Adrenal gland (tissue), 12 donors: ENCODE measurements around the gene ZNF208. TPM values are rescaled to one million over a fixed set of nuclear protein-coding genes. Genes with fewer than 3 reads are reported as not detected.

Experiments used
- DNase-seq, 7 donors: peaks; one replicate each; pipeline ENCODE4 v3.0.0-alpha.2; 2019 to 2020
- H3K27ac ChIP-seq, 5 donors: fragments of 200-600 bp; sonication (generic) in 4 of 5; 1 replicate in 3 of 5; 2 replicates in 2 of 5; pipeline versions ENCODE4 v1.5.1 to v1.8.0; 2016 to 2020; ENCODE audit warnings: mild to moderate bottlenecking in 1 of 5
- H3K27me3 ChIP-seq: fragments of 200-600 bp; 2 replicates; pipeline ENCODE4 v1.8.0; 2021
- H3K36me3 ChIP-seq, 2 donors: fragments of 200-600 bp; replicated peaks in 1 of 2; 1 replicate in 1 of 2; 2 replicates in 1 of 2; pipeline versions ENCODE4 v1.5.1 to v1.8.0; 2018 to 2022
- H3K4me1 ChIP-seq, 2 donors: fragments of 200-600 bp; replicated peaks in 1 of 2; 1 replicate in 1 of 2; 2 replicates in 1 of 2; pipeline versions ENCODE4 v1.5.1 to v1.8.0; 2018 to 2021
- H3K4me3 ChIP-seq, 4 donors: fragments of 200-600 bp; sonication (generic) in 3 of 4; one replicate each; pipeline ENCODE4 v1.5.1; 2016 to 2018
- H3K9me3 ChIP-seq, 3 donors: fragments of 200-600 bp; sonication (generic) in 1 of 3; replicated peaks in 1 of 3; 1 replicate in 2 of 3; 2 replicates in 1 of 3; pipeline versions ENCODE4 v1.5.1 to v1.8.0; 2016 to 2021
- POLR2A ChIP-seq, 2 donors: fragments of 450-650 bp; IDR thresholded peaks; one replicate each; pipeline ENCODE4 v1.6.1; 2017; ENCODE audit warnings: antibody characterized with exemption in 2 of 2, mild to moderate bottlenecking in 2 of 2, moderate library complexity in 1 of 2
- WGBS, 4 donors: extraction: QIAGEN DNeasy Blood & Tissue Kit in 2 of 4; methylation state at CpG; one replicate each; pipeline versions ENCODE4 v1.1.5 to v1.1.7; 2013 to 2017; 5-methylcytosine and 5-hydroxymethylcytosine counted together
- intact Hi-C, 2 donors: fragments of 100-400 bp; cut with DNase I; formaldehyde crosslinking; loops; one replicate each; pipeline versions ENCODE4 v1.14.1 to v1.15.0; 2022 to 2023
- polyA plus RNA-seq, 3 donors: library from polyadenylated mRNA; stranded (reverse); fragments of 200-250 nt in 2 of 3; fragments of 350-450 nt in 1 of 3; fragmentation: Illumina TruSeq in 1 of 3; extraction: RNeasy Lipid Tissue Mini Kit (QIAGEN cat#74804) in 1 of 3; gene quantifications; one replicate each; pipeline ENCODE4 v1.2.3, GENCODE V29; 2013 to 2014
- total RNA-seq, 9 donors: library from RNA; depleted of rRNA in 4 of 9; stranded (reverse); fragments of >200 nt in 4 of 9; fragments of 120-200 nt in 1 of 9; fragmentation: NEBNext Ultra II Directional in 1 of 9; extraction: Animal tissue kit (Norgen Biotek cat#: 25700) in 1 of 9; gene quantifications; one replicate each; pipeline versions ENCODE4 v1.1.0 to v1.2.4, GENCODE V29; 2013 to 2023
- TF ChIP-seq, protein P1 (sequence below), 6 experiments: fragments of 450-650 bp in 4 of 6; fragments of 200-600 bp in 2 of 6; sonication (generic) in 1 of 6; IDR thresholded peaks; 1 replicate in 5 of 6; 2 replicates in 1 of 6; pipeline versions ENCODE4 v1.5.1 to v1.8.0; 2016 to 2021; ENCODE audit warnings: antibody characterized with exemption in 6 of 6, mild to moderate bottlenecking in 2 of 6, moderate library complexity in 1 of 6
- donor health status: healthy with polysubstance abuse.
- donor health status: Bipolar disorder and iron deficiency.
- donor health status: DM: yes; HTN: yes; CAD: no.
- donor health status: DM: no; HTN: no; CAD: no.
- donor health status: DM: no; HTN: no; CAD: no.
- donor health status: DM: yes; HTN: yes; CAD: no.

The ZNF208 gene
- total and polyA plus RNA-seq, 12 donors = 0.11 to 7.2 (median 1.3) TPM

DNA sequence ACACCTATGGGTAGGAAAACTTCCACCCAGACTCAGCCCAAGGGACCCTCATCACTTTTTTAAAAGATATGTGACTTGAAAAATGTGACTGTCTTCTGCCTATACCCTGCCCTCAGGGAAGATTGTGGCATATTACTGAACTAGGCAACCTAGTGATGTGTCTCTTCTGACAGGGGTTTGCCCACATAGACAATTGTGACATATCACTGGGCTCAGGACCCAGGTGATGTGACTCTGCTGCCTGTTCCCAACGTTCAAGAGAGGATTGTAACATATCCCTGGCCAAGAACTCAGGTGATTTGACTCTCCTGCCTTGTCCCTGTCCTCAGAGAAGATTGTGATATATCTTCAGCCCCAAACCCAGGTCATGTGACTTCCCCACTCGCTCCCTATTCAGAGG is 88.5 kb downstream of the ZNF208 start:
- DNase-seq = no peak
- no peaks in the 10 kb centered on the region for H3K4me1 ChIP-seq
- TF ChIP-seq POLR2A (IDR thresholded peaks at IDR 0.05) = no peak
- TF ChIP-seq, protein P1, sequence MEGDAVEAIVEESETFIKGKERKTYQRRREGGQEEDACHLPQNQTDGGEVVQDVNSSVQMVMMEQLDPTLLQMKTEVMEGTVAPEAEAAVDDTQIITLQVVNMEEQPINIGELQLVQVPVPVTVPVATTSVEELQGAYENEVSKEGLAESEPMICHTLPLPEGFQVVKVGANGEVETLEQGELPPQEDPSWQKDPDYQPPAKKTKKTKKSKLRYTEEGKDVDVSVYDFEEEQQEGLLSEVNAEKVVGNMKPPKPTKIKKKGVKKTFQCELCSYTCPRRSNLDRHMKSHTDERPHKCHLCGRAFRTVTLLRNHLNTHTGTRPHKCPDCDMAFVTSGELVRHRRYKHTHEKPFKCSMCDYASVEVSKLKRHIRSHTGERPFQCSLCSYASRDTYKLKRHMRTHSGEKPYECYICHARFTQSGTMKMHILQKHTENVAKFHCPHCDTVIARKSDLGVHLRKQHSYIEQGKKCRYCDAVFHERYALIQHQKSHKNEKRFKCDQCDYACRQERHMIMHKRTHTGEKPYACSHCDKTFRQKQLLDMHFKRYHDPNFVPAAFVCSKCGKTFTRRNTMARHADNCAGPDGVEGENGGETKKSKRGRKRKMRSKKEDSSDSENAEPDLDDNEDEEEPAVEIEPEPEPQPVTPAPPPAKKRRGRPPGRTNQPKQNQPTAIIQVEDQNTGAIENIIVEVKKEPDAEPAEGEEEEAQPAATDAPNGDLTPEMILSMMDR (IDR thresholded peaks at IDR 0.05) = no peak
- H3K36me3 ChIP-seq = no peaks in the 10 kb centered on the region
- H3K4me3 ChIP-seq = no peak overlapping the region
- 22 to 33% (median 24%) methylated on average over 2 of the region's 2 CpGs for WGBS, 4 donors
- no peaks in the 10 kb centered on the region for H3K27me3 ChIP-seq
- intact Hi-C loops = no loop called here
- no peaks in the 10 kb centered on the region for H3K9me3 ChIP-seq
- H3K27ac ChIP-seq = no peak overlapping the region

DNA sequence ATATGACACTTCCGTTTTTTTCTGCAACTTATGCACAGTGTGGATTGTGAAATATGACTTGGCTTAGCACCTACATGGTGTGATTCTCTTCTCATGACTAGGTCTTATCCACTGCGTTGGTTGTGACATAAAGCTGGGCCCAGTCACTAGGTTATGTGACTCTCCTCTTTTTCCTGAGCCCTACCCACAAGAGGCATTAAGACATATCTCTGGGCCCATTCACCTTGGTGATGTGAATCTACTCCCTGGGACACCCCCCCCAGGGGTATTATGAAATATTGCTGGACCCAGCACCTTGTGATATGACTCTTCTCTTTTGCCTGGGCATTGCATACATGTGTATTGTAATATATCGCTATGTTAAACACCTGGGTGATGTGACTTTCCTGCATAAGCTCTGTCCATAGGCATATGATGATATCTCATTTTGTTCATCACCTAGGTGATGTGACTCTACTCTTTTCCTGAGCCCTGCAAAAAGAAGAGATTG is 89.0 kb downstream of the ZNF208 start:
- no peak for DNase-seq
- H3K9me3 ChIP-seq = no peaks in the 10 kb centered on the region
- TF ChIP-seq POLR2A (IDR thresholded peaks at IDR 0.05) = no peak
- TF ChIP-seq, protein P1 (IDR thresholded peaks at IDR 0.05) = no peak
- no peaks in the 10 kb centered on the region for H3K4me1 ChIP-seq
- H3K27me3 ChIP-seq = no peaks in the 10 kb centered on the region
- no peak overlapping the region for H3K4me3 ChIP-seq
- WGBS, 4 donors = 75 to 83% (median 77%) methylated on average over 3 of the region's 3 CpGs
- H3K36me3 ChIP-seq = no peaks in the 10 kb centered on the region
- no peak overlapping the region for H3K27ac ChIP-seq
- intact Hi-C loops = no loop called here

- TF ChIP-seq, protein P1 (IDR thresholded peaks at IDR 0.05) = no peak
- no peak for TF ChIP-seq POLR2A (IDR thresholded peaks at IDR 0.05)
- Histone ChIP-seq H3K36me3 (no peaks in the 10 kb centered on the region), H3K9me3 (no peaks in the 10 kb centered on the region), H3K4me3 (no peak overlapping the region), H3K4me1 (no peaks in the 10 kb centered on the region), H3K27ac (no peak overlapping the region), H3K27me3 (no peaks in the 10 kb centered on the region)
- intact Hi-C loops = no loop called here
- DNase-seq = no peak
- 35 to 67% (median 40%) methylated on average over 1 to 3 of the region's 3 CpGs for WGBS, 4 donors
These were observed 95.3 kb downstream of the ZNF208 start for GRCh38 chr19:21915411-21915810.

DNA sequence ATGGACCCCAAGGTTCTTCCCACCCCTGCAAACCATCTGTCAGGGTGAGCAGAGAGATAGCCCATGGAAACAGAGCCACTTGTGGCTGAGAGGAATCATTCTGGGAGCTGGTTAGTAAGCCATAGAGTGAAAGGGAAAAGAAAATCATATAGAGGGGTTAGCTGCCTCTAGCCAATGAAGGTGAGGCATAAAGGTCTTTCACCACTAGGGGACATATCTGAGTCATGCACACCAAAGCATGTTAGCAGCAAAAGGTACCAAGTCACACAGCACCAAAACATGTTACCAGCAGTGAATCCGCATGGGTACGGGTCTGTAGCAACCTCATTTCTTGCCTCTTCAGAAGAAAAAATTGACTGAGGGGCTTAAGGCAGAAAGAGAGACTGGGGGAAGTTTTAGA is 98.1 kb downstream of the ZNF208 start:
- Histone ChIP-seq H3K9me3 (no peaks in the 10 kb centered on the region), H3K27ac (no peak overlapping the region)

More for the DNA sequence above, 98.1 kb downstream of the ZNF208 start:
- TF ChIP-seq, protein P1 (IDR thresholded peaks at IDR 0.05) = no peak
- no peak for TF ChIP-seq POLR2A (IDR thresholded peaks at IDR 0.05)
- H3K4me1 ChIP-seq = no peaks in the 10 kb centered on the region
- H3K36me3 ChIP-seq = no peaks in the 10 kb centered on the region
- no peak for DNase-seq
- no peak overlapping the region for H3K4me3 ChIP-seq
- WGBS, 4 donors = 68 to 96% (median 83%) methylated on average over 2 of the region's 2 CpGs
- no peaks in the 10 kb centered on the region for H3K27me3 ChIP-seq
- intact Hi-C loops = no loop called here
